ENCODE data around the gene ST3GAL6.

The ST3GAL6 gene

GRCh38 chr3:98732286-98733052 is 30.7 kb upstream of the ST3GAL6 start (continued):
- TF ChIP-seq ZNF398 (tag by site-specific recombination; IDR thresholded peaks at IDR 0.05) (peak; percentile 76), ZNF529 (tag by site-specific recombination; IDR thresholded peaks at IDR 0.05; ENCODE audit: insufficient replicate concordance) (no peak), ZNF274 (IDR thresholded peaks at IDR 0.05; ENCODE audit: low read length) (no peak), ZNF274 (tag by site-specific recombination; IDR thresholded peaks at IDR 0.05; ENCODE audit: borderline replicate concordance) (no peak), ZNF544 (tag by site-specific recombination; IDR thresholded peaks at IDR 0.05) (no peak), ZNF184 (tag by site-specific recombination; IDR thresholded peaks at IDR 0.05) (no peak), ZNF324 (tag by site-specific recombination; IDR thresholded peaks at IDR 0.05) (no peak), ZBTB17 (tag by site-specific recombination; IDR thresholded peaks at IDR 0.05) (no peak), ZBTB11 (tag by site-specific recombination; conservative IDR thresholded peaks at IDR 0.05; ENCODE audit: low read depth) (0 out of 2 replicates have a peak, but pooled peaks have one; percentile 45), ZNF335 (tag by site-specific recombination; conservative IDR thresholded peaks at IDR 0.05) (peak; percentile 79), ZNF76 (tag by site-specific recombination; IDR thresholded peaks at IDR 0.05; ENCODE audit: borderline replicate concordance, low read depth) (no peak), ZNF843 (tag by site-specific recombination; IDR thresholded peaks at IDR 0.05) (peak; percentile 16; the same call in 1 of the 2 replicates), PRDM6 (tag by site-specific recombination; IDR thresholded peaks at IDR 0.05) (no peak), ZFP69B (tag by site-specific recombination; IDR thresholded peaks at IDR 0.05) (no peak), TRIM28 (IDR thresholded peaks at IDR 0.05; ENCODE audit: borderline replicate concordance, low read length) (no peak), ZNF518A (tag by site-specific recombination; conservative IDR thresholded peaks at IDR 0.05; ENCODE audit: low read depth) (no peak), KLF17 (tag by site-specific recombination; IDR thresholded peaks at IDR 0.05) (peak; percentile 58; the same call in 1 of the 2 replicates), PATZ1 (tag by site-specific recombination; IDR thresholded peaks at IDR 0.05) (peak; percentile 67), ZNF114 (tag by site-specific recombination; IDR thresholded peaks at IDR 0.05) (no peak), ZNF423 (tag by site-specific recombination; IDR thresholded peaks at IDR 0.05) (0 out of 2 replicates have a peak, but pooled peaks have one; percentile 7), ZNF140 (tag by site-specific recombination; IDR thresholded peaks at IDR 0.05) (no peak), ZNF629 (tag by site-specific recombination; IDR thresholded peaks at IDR 0.05) (no peak), ZNF350 (tag by site-specific recombination; IDR thresholded peaks at IDR 0.05) (no peak), ZNF223 (tag by site-specific recombination; IDR thresholded peaks at IDR 0.05) (peak; percentile 98)

All from HEK293 (cell line).